ENCODE measurements around the gene GABBR2.

GRCh38 chr9:98520221-98520960 lies 188.3 kb downstream of the GABBR2 start:
- TF ChIP-seq, protein P1, sequence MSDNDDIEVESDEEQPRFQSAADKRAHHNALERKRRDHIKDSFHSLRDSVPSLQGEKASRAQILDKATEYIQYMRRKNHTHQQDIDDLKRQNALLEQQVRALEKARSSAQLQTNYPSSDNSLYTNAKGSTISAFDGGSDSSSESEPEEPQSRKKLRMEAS (IDR thresholded peaks at IDR 0.05): no peak
- TF ChIP-seq FOXM1 (IDR thresholded peaks at IDR 0.05; ENCODE audit: borderline replicate concordance, low read depth) (no peak), CEBPB (IDR thresholded peaks at IDR 0.05) (no peak), CREB1 (IDR thresholded peaks at IDR 0.05; ENCODE audit: low read depth) (no peak), YY1 (IDR thresholded peaks at IDR 0.05; ENCODE audit: low read depth) (no peak), EP300 (IDR thresholded peaks at IDR 0.05; ENCODE audit: borderline replicate concordance) (no peak), REST (IDR thresholded peaks at IDR 0.05; ENCODE audit: low read depth) (no peak)
- TF ChIP-seq, protein P2, sequence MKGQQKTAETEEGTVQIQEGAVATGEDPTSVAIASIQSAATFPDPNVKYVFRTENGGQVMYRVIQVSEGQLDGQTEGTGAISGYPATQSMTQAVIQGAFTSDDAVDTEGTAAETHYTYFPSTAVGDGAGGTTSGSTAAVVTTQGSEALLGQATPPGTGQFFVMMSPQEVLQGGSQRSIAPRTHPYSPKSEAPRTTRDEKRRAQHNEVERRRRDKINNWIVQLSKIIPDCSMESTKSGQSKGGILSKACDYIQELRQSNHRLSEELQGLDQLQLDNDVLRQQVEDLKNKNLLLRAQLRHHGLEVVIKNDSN (IDR thresholded peaks at IDR 0.05): no peak
